Lung (tissue), 12 donors: ENCODE measurements around the gene CFAP57. TPM values are rescaled to one million over a fixed set of nuclear protein-coding genes. Genes with fewer than 3 reads are reported as not detected.
"Not testable (repeated sequence)": the region's sequence is repeated elsewhere in the genome, so short reads cannot be mapped to it uniquely, and the experiment has no call there.

Experiments
- ATAC-seq: fragments of 200-7000 bp; cut with Tn5 transposase; one replicate; pipeline ENCODE4 v1.9.1; 2020; ENCODE audit warnings: moderate number of reproducible peaks; ENCODE audit not compliant: insufficient read depth, low FRiP score
- DNase-seq, 3 donors: peaks; one replicate each; pipeline ENCODE4 v3.0.0-alpha.2; 2013 to 2017
- H3K27ac ChIP-seq, 2 donors: one replicate each; pipeline ENCODE4 v1.5.1; 2013; ENCODE audit warnings: mild to moderate bottlenecking in 2 of 2, moderate library complexity in 2 of 2, control low read depth in 1 of 2, inconsistent platforms in 1 of 2, low read depth in 1 of 2, low read length in 1 of 2
- H3K27me3 ChIP-seq, 3 donors: one replicate each; pipeline ENCODE4 v1.5.1; 2013; ENCODE audit warnings: low read length in 2 of 3; ENCODE audit not compliant: control insufficient read depth in 3 of 3, insufficient read depth in 3 of 3
- H3K36me3 ChIP-seq, 4 donors: one replicate each; pipeline ENCODE4 v1.5.1; 2013; ENCODE audit warnings: low read length in 4 of 4, mild to moderate bottlenecking in 1 of 4, moderate library complexity in 1 of 4; ENCODE audit not compliant: control insufficient read depth in 4 of 4, insufficient read depth in 4 of 4
- H3K4me1 ChIP-seq, 5 donors: one replicate each; pipeline ENCODE4 v1.5.1; 2013; ENCODE audit warnings: low read length in 5 of 5, mild to moderate bottlenecking in 2 of 5, moderate library complexity in 1 of 5; ENCODE audit not compliant: control insufficient read depth in 5 of 5, insufficient read depth in 5 of 5
- H3K4me3 ChIP-seq: one replicate; pipeline ENCODE4 v1.5.1; 2013; ENCODE audit warnings: mild to moderate bottlenecking, control low read depth, moderate library complexity
- H3K9ac ChIP-seq, 2 donors: one replicate each; pipeline ENCODE4 v1.5.1; 2013; ENCODE audit warnings: low read length in 2 of 2, control low read depth in 1 of 2; ENCODE audit not compliant: insufficient read depth in 1 of 2
- H3K9me3 ChIP-seq, 4 donors: one replicate each; pipeline ENCODE4 v1.5.1; 2013; ENCODE audit warnings: low read length in 3 of 4, mild to moderate bottlenecking in 1 of 4, moderate library complexity in 1 of 4; ENCODE audit not compliant: control insufficient read depth in 4 of 4, insufficient read depth in 3 of 4
- WGBS, 2 donors: extraction: QIAGEN DNeasy Blood & Tissue Kit; methylation state at CpG; one replicate each; pipeline ENCODE4 v1.1.7; 2013; 5-methylcytosine and 5-hydroxymethylcytosine counted together
- polyA plus RNA-seq, 2 donors: library from polyadenylated mRNA; stranded (reverse); fragments of 200-250 nt; gene quantifications; one replicate each; pipeline ENCODE4 v1.2.1, GENCODE V29; 2013
- total RNA-seq, 2 donors: library from RNA; depleted of rRNA in 1 of 2; stranded (reverse); fragments of >200 nt in 1 of 2; gene quantifications; one replicate each; pipeline ENCODE4 v1.2.1, GENCODE V29; 2014 to 2021
- TF ChIP-seq, protein P1 (sequence below): IDR thresholded peaks from 2 replicates; pipeline ENCODE4 v1.5.1; 2012; ENCODE audit warnings: mild to moderate bottlenecking; ENCODE audit errors: control extremely low read depth, extremely low read depth
- donor health status: control.
- donor health status: control.
- donor health status: Bipolar disorder and iron deficiency.
- donor health status: healthy.
- donor health status: DM: yes; HTN: yes; CAD: no.

CFAP57 gene
- total and polyA plus RNA-seq, 4 donors, result 1.7 to 12.3 (median 6.3) TPM

- peaks cover 0 to 3% (median 0%) of the 10 kb centered on the region in 4 donors for H3K9me3 ChIP-seq
- no peak for ATAC-seq
- H3K27ac ChIP-seq, result no peak overlapping the region
- H3K27me3 ChIP-seq, result no peaks in the 10 kb centered on the region
- no peaks in the 10 kb centered on the region for H3K4me1 ChIP-seq
- TF ChIP-seq, protein P1, sequence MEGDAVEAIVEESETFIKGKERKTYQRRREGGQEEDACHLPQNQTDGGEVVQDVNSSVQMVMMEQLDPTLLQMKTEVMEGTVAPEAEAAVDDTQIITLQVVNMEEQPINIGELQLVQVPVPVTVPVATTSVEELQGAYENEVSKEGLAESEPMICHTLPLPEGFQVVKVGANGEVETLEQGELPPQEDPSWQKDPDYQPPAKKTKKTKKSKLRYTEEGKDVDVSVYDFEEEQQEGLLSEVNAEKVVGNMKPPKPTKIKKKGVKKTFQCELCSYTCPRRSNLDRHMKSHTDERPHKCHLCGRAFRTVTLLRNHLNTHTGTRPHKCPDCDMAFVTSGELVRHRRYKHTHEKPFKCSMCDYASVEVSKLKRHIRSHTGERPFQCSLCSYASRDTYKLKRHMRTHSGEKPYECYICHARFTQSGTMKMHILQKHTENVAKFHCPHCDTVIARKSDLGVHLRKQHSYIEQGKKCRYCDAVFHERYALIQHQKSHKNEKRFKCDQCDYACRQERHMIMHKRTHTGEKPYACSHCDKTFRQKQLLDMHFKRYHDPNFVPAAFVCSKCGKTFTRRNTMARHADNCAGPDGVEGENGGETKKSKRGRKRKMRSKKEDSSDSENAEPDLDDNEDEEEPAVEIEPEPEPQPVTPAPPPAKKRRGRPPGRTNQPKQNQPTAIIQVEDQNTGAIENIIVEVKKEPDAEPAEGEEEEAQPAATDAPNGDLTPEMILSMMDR, result no peak
- DNase-seq, result no peak
- no peak overlapping the region for H3K4me3 ChIP-seq
- WGBS, 2 donors, result 81 to 82% methylated on average over 9 of the region's 9 CpGs
- H3K36me3 ChIP-seq, result no peaks in the 10 kb centered on the region
- no peak overlapping the region for H3K9ac ChIP-seq
Measured at GRCh38 chr1:43135857-43136781, 36.0 kb upstream of the CFAP57 start.

DNA sequence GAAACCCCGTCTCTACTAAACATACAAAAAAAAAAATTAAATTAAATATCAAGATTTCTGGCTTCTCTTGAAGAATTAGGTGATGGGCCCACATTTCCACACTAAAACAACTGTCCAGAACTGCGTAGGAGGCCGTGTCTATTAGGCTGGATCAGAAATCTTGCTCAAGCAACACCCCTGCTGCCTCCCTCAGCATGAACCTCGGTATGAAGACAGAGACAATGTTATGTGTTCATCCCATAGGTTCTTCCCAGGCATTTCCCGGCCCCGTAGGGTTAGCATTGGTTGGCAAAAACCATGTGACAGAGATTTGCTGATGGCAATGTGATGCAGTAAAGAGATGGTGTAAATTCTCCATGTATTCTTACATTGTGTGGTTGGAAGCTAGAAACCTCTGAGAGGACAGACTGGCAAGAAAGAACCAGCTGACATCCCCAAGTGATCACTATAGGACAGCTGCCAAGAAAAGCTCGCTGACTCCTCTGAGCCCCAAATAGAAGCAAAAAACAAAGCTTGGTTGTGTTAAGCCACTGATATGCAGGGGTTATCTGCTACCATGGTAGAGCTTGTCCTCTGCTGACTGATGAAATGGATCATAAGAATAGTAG, 34.6 kb upstream of the CFAP57 start:
- Histone ChIP-seq H3K4me1 (no peaks in the 10 kb centered on the region), H3K9me3 (peaks cover 0 to 3% (median 0%) of the 10 kb centered on the region in 4 donors), H3K36me3 (no peaks in the 10 kb centered on the region), H3K27me3 (peaks cover 0 to 4% (median 0%) of the 10 kb centered on the region in 3 donors), H3K9ac (no peak overlapping the region), H3K27ac (no peak overlapping the region), H3K4me3 (no peak overlapping the region)
- DNase-seq (peak in 2 of 3 donors; percentile 6 to 24), ATAC-seq (no peak)
- TF ChIP-seq, protein P1, result no peak
- 86 to 91% methylated on average over 7 of the region's 7 CpGs for WGBS, 2 donors

- DNase-seq, H3K4me3 ChIP-seq, H3K9me3 ChIP-seq, H3K27me3 ChIP-seq, H3K27ac ChIP-seq, ATAC-seq, H3K9ac ChIP-seq, H3K4me1 ChIP-seq, H3K36me3 ChIP-seq: not testable (repeated sequence)
- WGBS, 2 donors, result 90 to 91% methylated on average over 8 of the region's 8 CpGs
Measured at GRCh38 chr1:43139295-43139694, 32.8 kb upstream of the CFAP57 start.

- Histone ChIP-seq H3K4me3 (no peak overlapping the region), H3K9ac (no peak overlapping the region), H3K36me3 (no peaks in the 10 kb centered on the region), H3K9me3 (peaks cover 0 to 3% (median under 1%) of the 10 kb centered on the region in 4 donors), H3K27me3 (peaks cover 0 to 11% (median 0%) of the 10 kb centered on the region in 3 donors), H3K27ac (no peak overlapping the region), H3K4me1 (peaks cover 0 to 2% (median 0%) of the 10 kb centered on the region in 5 donors)
- TF ChIP-seq, protein P1, result no peak
- ATAC-seq (no peak), DNase-seq (no peak)
Measured at GRCh38 chr1:43140010-43140409, 32.1 kb upstream of the CFAP57 start.
